SK-N-SH treated with all-trans-retinoic acid at 6 μM for 48 hours (cell line): Measurements from ENCODE around the gene ARF1.

Experiments
- ATAC-seq: fragments of 200-7000 bp; cut with Tn5 transposase; 3 replicates; pipeline ENCODE4 v1.9.1; 2020; ENCODE audit warnings: mild to moderate bottlenecking, moderate library complexity
- BACH2 ChIP-seq: fragments of 250-450 bp; sonication (Bioruptor Pico); IDR thresholded peaks from 2 replicates; pipeline ENCODE4 v1.9.0; 2021; ENCODE audit warnings: mild to moderate bottlenecking, borderline replicate concordance
- ESRRG ChIP-seq: fragments of 250-450 bp; sonication (Bioruptor Pico); IDR thresholded peaks from 2 replicates; pipeline ENCODE4 v1.6.1; 2021; ENCODE audit warnings: mild to moderate bottlenecking
- PPARA ChIP-seq: fragments of 250-450 bp; sonication (Bioruptor Pico); IDR thresholded peaks from 2 replicates; pipeline ENCODE4 v1.5.0; 2020; ENCODE audit warnings: mild to moderate bottlenecking, borderline replicate concordance
- SNAI2 ChIP-seq: fragments of 250-450 bp; sonication (Bioruptor Pico); IDR thresholded peaks from 2 replicates; pipeline ENCODE4 v1.5.0; 2020; ENCODE audit warnings: mild to moderate bottlenecking, moderate library complexity
- TCF4 ChIP-seq: fragments of 250-450 bp; sonication (Bioruptor Pico); IDR thresholded peaks from 2 replicates; pipeline ENCODE4 v1.8.0; 2021; ENCODE audit warnings: mild to moderate bottlenecking, moderate library complexity, borderline replicate concordance
- ZFP3 ChIP-seq: fragments of 250-450 bp; sonication (Bioruptor Pico); IDR thresholded peaks from 2 replicates; pipeline ENCODE4 v1.5.0; 2020; ENCODE audit warnings: mild to moderate bottlenecking, moderate library complexity
- ZFP30 ChIP-seq: fragments of 450-650 bp; formaldehyde crosslinking; IDR thresholded peaks from 2 replicates; pipeline ENCODE4 v1.5.0; 2022; ENCODE audit warnings: mild to moderate bottlenecking, moderate library complexity
- ZNF565 ChIP-seq: fragments of 450-650 bp; formaldehyde crosslinking; conservative IDR thresholded peaks from 2 replicates; pipeline ENCODE4 v1.5.0; 2020; ENCODE audit warnings: low read depth, mild to moderate bottlenecking, moderate library complexity
- ZNF70 ChIP-seq: fragments of 450-650 bp; formaldehyde crosslinking; IDR thresholded peaks from 2 replicates; pipeline ENCODE4 v1.5.0; 2020; ENCODE audit warnings: mild to moderate bottlenecking, moderate library complexity
- TF ChIP-seq, protein P1 (sequence below): fragments of 250-450 bp; sonication (Bioruptor Pico); IDR thresholded peaks from 2 replicates; pipeline ENCODE4 v1.5.1; 2021; ENCODE audit warnings: mild to moderate bottlenecking, moderate library complexity
- TF ChIP-seq, protein P2 (sequence below): fragments of 250-450 bp; sonication (Bioruptor Pico); IDR thresholded peaks from 2 replicates; pipeline ENCODE4 v1.5.1; 2020; ENCODE audit warnings: low read depth, mild to moderate bottlenecking, moderate library complexity
- TF ChIP-seq, protein P3 (sequence below): fragments of 250-450 bp; sonication (Bioruptor Pico); IDR thresholded peaks from 2 replicates; pipeline ENCODE4 v1.8.0; 2021; ENCODE audit warnings: low read depth, mild to moderate bottlenecking, moderate library complexity, borderline replicate concordance
- TF ChIP-seq, protein P4 (sequence below): fragments of 250-450 bp; sonication (Bioruptor Pico); IDR thresholded peaks from 2 replicates; pipeline ENCODE4 v1.5.0; 2020; ENCODE audit warnings: mild to moderate bottlenecking, moderate library complexity
- TF ChIP-seq, protein P5 (sequence below): fragments of 250-450 bp; sonication (Bioruptor Pico); IDR thresholded peaks from 2 replicates; pipeline ENCODE4 v1.8.0; 2020; ENCODE audit warnings: mild to moderate bottlenecking, moderate library complexity, borderline replicate concordance

Gene ARF1

DNA sequence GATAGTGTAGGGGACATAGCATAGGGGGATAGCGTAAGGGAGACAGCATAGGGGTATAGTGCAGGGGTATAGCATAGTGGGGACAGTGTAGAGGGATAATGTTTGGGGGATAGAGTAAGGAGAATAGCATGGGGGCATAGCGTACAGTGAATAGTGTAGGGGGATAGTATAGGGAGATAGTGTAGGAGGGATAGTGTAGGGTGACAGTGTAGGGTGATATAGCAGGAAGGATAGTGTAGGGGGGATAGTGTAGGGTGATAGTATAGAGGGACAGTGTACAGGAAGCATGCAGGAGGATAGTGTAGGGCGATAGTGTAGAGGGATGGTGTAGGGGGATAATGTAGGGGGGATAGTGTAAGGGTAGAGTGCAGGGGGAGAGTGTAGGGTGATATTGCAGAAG, 11.7 kb upstream of the ARF1 start:
- ATAC-seq, result no peak
- TF ChIP-seq, protein P1, sequence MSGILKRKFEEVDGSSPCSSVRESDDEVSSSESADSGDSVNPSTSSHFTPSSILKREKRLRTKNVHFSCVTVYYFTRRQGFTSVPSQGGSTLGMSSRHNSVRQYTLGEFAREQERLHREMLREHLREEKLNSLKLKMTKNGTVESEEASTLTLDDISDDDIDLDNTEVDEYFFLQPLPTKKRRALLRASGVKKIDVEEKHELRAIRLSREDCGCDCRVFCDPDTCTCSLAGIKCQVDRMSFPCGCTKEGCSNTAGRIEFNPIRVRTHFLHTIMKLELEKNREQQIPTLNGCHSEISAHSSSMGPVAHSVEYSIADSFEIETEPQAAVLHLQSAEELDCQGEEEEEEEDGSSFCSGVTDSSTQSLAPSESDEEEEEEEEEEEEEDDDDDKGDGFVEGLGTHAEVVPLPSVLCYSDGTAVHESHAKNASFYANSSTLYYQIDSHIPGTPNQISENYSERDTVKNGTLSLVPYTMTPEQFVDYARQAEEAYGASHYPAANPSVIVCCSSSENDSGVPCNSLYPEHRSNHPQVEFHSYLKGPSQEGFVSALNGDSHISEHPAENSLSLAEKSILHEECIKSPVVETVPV, result no peak
- TF ChIP-seq ESRRG (CRISPR knock-in tag) (no peak), BACH2 (no peak), TCF4 (CRISPR knock-in tag) (no peak), PPARA (CRISPR knock-in tag) (no peak), SNAI2 (CRISPR knock-in tag) (no peak), ZNF70 (no peak), ZNF565 (no peak)
- TF ChIP-seq, protein P2, sequence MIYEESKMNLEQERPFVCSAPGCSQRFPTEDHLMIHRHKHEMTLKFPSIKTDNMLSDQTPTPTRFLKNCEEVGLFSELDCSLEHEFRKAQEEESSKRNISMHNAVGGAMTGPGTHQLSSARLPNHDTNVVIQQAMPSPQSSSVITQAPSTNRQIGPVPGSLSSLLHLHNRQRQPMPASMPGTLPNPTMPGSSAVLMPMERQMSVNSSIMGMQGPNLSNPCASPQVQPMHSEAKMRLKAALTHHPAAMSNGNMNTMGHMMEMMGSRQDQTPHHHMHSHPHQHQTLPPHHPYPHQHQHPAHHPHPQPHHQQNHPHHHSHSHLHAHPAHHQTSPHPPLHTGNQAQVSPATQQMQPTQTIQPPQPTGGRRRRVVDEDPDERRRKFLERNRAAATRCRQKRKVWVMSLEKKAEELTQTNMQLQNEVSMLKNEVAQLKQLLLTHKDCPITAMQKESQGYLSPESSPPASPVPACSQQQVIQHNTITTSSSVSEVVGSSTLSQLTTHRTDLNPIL, result no peak
- TF ChIP-seq, protein P3, sequence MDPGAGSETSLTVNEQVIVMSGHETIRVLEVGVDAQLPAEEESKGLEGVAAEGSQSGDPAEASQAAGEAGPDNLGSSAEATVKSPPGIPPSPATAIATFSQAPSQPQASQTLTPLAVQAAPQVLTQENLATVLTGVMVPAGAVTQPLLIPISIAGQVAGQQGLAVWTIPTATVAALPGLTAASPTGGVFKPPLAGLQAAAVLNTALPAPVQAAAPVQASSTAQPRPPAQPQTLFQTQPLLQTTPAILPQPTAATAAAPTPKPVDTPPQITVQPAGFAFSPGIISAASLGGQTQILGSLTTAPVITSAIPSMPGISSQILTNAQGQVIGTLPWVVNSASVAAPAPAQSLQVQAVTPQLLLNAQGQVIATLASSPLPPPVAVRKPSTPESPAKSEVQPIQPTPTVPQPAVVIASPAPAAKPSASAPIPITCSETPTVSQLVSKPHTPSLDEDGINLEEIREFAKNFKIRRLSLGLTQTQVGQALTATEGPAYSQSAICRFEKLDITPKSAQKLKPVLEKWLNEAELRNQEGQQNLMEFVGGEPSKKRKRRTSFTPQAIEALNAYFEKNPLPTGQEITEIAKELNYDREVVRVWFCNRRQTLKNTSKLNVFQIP (CRISPR knock-in tag), result no peak
- TF ChIP-seq, protein P4, sequence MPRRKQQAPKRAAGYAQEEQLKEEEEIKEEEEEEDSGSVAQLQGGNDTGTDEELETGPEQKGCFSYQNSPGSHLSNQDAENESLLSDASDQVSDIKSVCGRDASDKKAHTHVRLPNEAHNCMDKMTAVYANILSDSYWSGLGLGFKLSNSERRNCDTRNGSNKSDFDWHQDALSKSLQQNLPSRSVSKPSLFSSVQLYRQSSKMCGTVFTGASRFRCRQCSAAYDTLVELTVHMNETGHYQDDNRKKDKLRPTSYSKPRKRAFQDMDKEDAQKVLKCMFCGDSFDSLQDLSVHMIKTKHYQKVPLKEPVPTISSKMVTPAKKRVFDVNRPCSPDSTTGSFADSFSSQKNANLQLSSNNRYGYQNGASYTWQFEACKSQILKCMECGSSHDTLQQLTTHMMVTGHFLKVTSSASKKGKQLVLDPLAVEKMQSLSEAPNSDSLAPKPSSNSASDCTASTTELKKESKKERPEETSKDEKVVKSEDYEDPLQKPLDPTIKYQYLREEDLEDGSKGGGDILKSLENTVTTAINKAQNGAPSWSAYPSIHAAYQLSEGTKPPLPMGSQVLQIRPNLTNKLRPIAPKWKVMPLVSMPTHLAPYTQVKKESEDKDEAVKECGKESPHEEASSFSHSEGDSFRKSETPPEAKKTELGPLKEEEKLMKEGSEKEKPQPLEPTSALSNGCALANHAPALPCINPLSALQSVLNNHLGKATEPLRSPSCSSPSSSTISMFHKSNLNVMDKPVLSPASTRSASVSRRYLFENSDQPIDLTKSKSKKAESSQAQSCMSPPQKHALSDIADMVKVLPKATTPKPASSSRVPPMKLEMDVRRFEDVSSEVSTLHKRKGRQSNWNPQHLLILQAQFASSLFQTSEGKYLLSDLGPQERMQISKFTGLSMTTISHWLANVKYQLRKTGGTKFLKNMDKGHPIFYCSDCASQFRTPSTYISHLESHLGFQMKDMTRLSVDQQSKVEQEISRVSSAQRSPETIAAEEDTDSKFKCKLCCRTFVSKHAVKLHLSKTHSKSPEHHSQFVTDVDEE (CRISPR knock-in tag), result no peak
- TF ChIP-seq, protein P5, sequence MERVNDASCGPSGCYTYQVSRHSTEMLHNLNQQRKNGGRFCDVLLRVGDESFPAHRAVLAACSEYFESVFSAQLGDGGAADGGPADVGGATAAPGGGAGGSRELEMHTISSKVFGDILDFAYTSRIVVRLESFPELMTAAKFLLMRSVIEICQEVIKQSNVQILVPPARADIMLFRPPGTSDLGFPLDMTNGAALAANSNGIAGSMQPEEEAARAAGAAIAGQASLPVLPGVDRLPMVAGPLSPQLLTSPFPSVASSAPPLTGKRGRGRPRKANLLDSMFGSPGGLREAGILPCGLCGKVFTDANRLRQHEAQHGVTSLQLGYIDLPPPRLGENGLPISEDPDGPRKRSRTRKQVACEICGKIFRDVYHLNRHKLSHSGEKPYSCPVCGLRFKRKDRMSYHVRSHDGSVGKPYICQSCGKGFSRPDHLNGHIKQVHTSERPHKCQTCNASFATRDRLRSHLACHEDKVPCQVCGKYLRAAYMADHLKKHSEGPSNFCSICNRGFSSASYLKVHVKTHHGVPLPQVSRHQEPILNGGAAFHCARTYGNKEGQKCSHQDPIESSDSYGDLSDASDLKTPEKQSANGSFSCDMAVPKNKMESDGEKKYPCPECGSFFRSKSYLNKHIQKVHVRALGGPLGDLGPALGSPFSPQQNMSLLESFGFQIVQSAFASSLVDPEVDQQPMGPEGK (CRISPR knock-in tag), result no peak

DNA sequence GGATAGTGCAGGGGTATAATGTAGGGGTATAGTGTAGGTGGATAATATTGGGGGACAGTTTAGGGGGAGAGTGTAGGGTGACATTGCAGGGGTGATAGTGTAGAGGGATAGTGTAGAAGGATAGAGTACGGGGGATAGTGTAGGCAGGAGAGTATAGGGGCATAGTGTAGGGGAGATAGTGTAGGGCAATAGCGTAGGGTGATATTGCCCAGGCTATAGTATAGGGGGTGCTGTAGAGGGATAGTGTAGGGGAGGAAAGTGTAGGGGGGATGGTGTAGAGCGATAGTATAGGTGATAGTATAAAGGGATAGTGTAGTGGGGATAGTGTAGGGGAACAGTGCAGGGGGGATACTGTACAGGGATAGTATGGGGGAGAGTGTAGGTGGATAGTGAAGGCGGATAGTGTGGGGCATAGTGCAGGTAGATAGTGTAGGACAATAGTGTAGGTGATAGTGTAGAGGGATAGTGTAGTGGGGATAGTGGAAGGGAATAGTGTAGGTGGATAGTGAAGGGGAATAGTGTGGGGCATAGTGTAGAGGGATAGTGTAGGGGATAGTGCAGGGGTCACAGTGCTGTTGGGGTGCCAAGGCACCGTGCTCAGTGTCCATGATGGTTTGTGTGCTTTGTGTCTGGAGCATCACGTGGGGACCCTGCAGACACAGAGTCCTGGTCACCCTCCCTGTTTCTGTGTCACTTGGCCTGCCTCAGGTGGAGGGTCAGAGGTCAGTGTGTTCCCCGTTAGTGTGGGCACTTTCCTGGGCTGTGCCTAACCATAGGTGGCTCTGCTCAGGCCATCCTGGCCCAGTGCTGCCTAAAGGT, 10.5 kb upstream of the ARF1 start:
- ATAC-seq, result peak; percentile 5; the same call in 2 of the 3 replicates
- no peak for TF ChIP-seq ESRRG (CRISPR knock-in tag)
- no peak for TF ChIP-seq ZFP30

DNA sequence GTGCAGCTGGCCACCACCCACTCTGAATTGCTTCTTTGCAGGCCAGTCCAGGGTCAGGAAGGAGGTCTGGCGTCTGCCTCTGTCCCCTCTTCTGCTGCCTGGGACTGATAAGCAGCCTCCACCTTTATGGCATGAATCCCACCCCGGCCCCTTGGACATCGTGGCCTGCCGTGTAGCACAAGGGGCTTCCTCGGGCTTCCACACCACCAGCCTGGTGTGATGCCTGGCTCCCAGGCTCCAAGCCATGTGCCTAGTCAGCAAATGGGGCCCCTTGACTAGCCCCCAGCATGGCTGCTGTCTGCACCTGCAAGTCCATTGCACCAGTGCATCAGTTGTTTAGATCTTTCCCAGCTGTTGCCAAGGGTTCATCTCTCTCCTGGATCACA, 9.9 kb upstream of the ARF1 start:
- no peak; the same call in 2 of the 3 replicates for ATAC-seq
- TF ChIP-seq, protein P3 (CRISPR knock-in tag), result no peak
- TF ChIP-seq ZFP3, result no peak
- TF ChIP-seq BACH2, result no peak
- TF ChIP-seq, protein P2, result no peak
